ENCODE measurements around the gene LHCGR. TPM values are rescaled to one million over a fixed set of nuclear protein-coding genes. Genes with fewer than 3 reads are reported as not detected.

The LHCGR gene
- total and polyA plus RNA-seq, 7 donors: not detected

DNA sequence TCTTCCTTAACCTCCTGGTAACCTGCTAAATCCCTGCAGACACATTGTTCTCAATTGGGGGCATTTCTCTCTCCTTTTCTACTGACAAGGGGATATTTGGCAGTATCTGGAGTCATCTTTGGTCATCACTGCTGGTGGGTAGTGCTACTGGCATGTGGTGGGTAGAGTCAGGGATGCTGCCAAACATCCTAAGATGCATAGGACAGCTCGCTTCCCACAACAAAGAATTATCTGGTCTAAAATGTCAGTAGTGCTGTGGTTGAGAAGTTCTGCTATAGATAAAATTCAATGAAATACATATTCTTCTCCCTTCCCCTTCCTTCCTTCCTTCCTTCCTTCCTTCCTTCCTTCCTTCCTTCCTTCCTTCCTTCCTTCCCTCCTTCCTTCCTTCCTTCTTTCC is 18.7 kb upstream of the LHCGR start:
- no peak overlapping the region for H3K4me3 ChIP-seq
- H3K9me3 ChIP-seq: no peaks in the 10 kb centered on the region
- WGBS, 2 donors: 63 to 87% methylated on average over 1 of the region's 1 CpG
- intact Hi-C loops (cut with DNase I): no loop called here
- no peak for DNase-seq
- TF ChIP-seq POLR2A (IDR thresholded peaks at IDR 0.05): no peak
- TF ChIP-seq POLR2AphosphoS5 (IDR thresholded peaks at IDR 0.05): no peak
- TF ChIP-seq EP300 (IDR thresholded peaks at IDR 0.05): no peak
- no peak for TF ChIP-seq CTCF (IDR thresholded peaks at IDR 0.05)
- H3K27me3 ChIP-seq: no peaks in the 10 kb centered on the region
- no peaks in the 10 kb centered on the region for H3K4me1 ChIP-seq
- H3K36me3 ChIP-seq: no peaks in the 10 kb centered on the region
- no peak overlapping the region for H3K27ac ChIP-seq

- Histone ChIP-seq H3K27ac (no peak overlapping the region), H3K9me3 (no peaks in the 10 kb centered on the region), H3K4me1 (no peaks in the 10 kb centered on the region), H3K36me3 (no peaks in the 10 kb centered on the region), H3K27me3 (no peaks in the 10 kb centered on the region), H3K4me3 (no peak overlapping the region)
- TF ChIP-seq EP300 (IDR thresholded peaks at IDR 0.05): no peak
- no peak for TF ChIP-seq CTCF (IDR thresholded peaks at IDR 0.05)
- intact Hi-C loops (cut with DNase I): no loop called here
- 83 to 89% methylated on average over 4 of the region's 4 CpGs for WGBS, 2 donors
- DNase-seq: no peak
These were observed 15.9 kb upstream of the LHCGR start for GRCh38 chr2:48771241-48772014.

- Histone ChIP-seq H3K4me1 (no peaks in the 10 kb centered on the region), H3K9me3 (no peaks in the 10 kb centered on the region), H3K36me3 (no peaks in the 10 kb centered on the region), H3K27me3 (no peaks in the 10 kb centered on the region), H3K4me3 (no peak overlapping the region), H3K27ac (no peak overlapping the region)
- DNase-seq: no peak
- TF ChIP-seq POLR2A (IDR thresholded peaks at IDR 0.05): no peak
- no peak for TF ChIP-seq POLR2AphosphoS5 (IDR thresholded peaks at IDR 0.05)
- no peak for TF ChIP-seq EP300 (IDR thresholded peaks at IDR 0.05)
- TF ChIP-seq CTCF (IDR thresholded peaks at IDR 0.05): no peak
- WGBS, 2 donors: 83 to 90% methylated on average over 1 of the region's 1 CpG
- intact Hi-C loops (cut with DNase I): no loop called here
These were observed 14.7 kb upstream of the LHCGR start for GRCh38 chr2:48770181-48770580.

GRCh38 chr2:48768669-48769068 is 13.1 kb upstream of the LHCGR start:
- Histone ChIP-seq H3K4me1 (no peaks in the 10 kb centered on the region), H3K4me3 (no peak overlapping the region), H3K27ac (no peak overlapping the region), H3K36me3 (no peaks in the 10 kb centered on the region), H3K27me3 (no peaks in the 10 kb centered on the region), H3K9me3 (no peaks in the 10 kb centered on the region)
- TF ChIP-seq CTCF (IDR thresholded peaks at IDR 0.05): no peak
- no peak for TF ChIP-seq POLR2AphosphoS5 (IDR thresholded peaks at IDR 0.05)
- TF ChIP-seq EP300 (IDR thresholded peaks at IDR 0.05): no peak
- TF ChIP-seq POLR2A (IDR thresholded peaks at IDR 0.05): no peak
- DNase-seq: no peak
- intact Hi-C loops (cut with DNase I): no loop called here
- 51 to 78% methylated on average over 3 of the region's 3 CpGs for WGBS, 2 donors

- peaks cover 0 to 4% (median 0%) of the 10 kb centered on the region in 4 donors for H3K9me3 ChIP-seq
- no peak overlapping the region for H3K27ac ChIP-seq
- H3K4me1 ChIP-seq: no peaks in the 10 kb centered on the region
- no peaks in the 10 kb centered on the region for H3K27me3 ChIP-seq
- WGBS, 2 donors: 42 to 57% methylated on average over 8 of the region's 8 CpGs
- no peak for TF ChIP-seq CTCF (IDR thresholded peaks at IDR 0.05)
- no peak for TF ChIP-seq POLR2AphosphoS5 (IDR thresholded peaks at IDR 0.05)
- TF ChIP-seq EP300 (IDR thresholded peaks at IDR 0.05): no peak
- no peak for TF ChIP-seq POLR2A (IDR thresholded peaks at IDR 0.05)
- intact Hi-C loops (cut with DNase I): no loop called here
- DNase-seq: no peak
- no peaks in the 10 kb centered on the region for H3K36me3 ChIP-seq
- no peak overlapping the region for H3K4me3 ChIP-seq
These were observed 11.8 kb upstream of the LHCGR start for GRCh38 chr2:48767330-48767729.

All from sigmoid colon (tissue), 7 donors.